HG03469 (cell line): Measurements from ENCODE around the gene RPRD1B.
A peak's percentile ranks its signal among the peaks of the same experiment; 100 is the strongest.
"Not testable (repeated sequence)": the region's sequence is repeated elsewhere in the genome, so short reads cannot be mapped to it uniquely, and the experiment has no call there.

ENCODE experiments used
- ATAC-seq: cut with Tn5 transposase; IDR thresholded peaks from one replicate; pipeline ENCODE4 v1.9.1; 2021; ENCODE audit warnings: mild to moderate bottlenecking, moderate library complexity, moderate number of reproducible peaks; ENCODE audit not compliant: unreplicated experiment

Gene RPRD1B

DNA sequence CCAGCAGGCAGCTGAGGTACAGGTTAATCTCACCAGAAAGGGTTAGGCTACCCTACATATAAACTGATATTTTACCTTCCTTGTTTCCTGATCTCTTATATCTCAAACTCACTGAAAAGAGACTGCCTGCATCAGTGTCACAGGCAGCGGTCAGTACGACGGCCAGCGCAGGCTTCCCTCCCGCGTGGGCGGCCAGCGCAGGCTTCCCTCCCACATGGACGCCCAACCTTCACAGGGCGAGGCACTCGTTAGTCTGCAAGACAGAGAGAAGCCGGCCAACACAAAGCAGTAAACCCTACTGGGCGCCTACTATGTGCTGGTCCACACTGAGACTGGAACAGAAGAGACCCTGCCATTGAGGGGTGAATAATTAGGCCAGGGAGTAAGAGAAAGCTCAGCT lies 33.3 kb upstream of the RPRD1B start:
- no peak for ATAC-seq

DNA sequence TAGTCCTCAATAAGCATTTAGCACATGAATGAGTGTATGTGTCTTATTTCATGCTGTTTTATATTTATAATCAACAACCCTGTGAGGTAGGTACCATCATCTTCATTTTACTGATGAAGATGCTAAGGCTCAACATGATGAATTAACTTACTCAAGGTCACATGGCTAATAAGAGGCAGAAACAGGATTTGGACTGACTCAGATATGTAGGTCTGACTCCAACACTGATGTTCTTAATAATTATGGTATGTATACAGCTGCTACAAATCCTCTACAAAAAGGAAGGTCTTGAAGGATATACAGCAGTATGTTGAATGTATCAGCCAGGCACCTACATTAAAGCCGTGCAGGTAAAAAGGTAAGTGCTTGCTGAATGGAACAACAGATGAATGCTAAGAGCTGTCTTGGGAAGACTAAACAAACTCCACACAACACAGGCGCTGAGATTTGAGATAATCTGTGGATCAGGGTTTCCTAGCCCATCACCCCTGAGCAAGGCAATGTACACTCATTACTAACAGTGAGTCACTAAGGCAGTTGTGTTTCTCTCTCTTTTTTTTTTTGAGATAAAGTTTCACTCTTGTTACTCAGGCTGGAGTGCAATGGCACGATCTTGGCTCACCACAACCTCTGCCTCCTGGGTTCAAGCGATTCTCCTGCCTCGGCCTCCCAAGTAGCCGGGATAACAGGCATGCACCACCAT lies 32.2 kb upstream of the RPRD1B start:
- no peak for ATAC-seq

DNA sequence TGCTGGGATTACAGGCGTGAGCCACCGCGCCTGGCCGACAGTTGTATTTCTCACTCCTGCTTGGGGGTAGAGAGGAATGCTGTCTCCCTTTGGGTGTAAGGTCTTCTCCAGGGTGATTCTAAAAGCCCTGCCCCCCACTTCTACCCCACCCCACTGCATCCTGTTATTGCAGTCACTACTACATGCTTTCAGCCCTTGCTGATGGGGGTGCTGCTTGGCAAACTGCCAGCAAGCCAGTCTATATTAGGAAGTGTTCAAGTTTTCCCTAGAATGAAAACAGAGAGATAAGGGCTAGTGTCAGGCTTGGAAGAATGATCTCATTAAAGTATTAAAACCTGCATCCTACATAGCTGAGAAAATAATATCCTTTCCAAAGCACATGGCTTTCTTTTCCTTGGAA lies 31.6 kb upstream of the RPRD1B start:
- ATAC-seq, result no peak

DNA sequence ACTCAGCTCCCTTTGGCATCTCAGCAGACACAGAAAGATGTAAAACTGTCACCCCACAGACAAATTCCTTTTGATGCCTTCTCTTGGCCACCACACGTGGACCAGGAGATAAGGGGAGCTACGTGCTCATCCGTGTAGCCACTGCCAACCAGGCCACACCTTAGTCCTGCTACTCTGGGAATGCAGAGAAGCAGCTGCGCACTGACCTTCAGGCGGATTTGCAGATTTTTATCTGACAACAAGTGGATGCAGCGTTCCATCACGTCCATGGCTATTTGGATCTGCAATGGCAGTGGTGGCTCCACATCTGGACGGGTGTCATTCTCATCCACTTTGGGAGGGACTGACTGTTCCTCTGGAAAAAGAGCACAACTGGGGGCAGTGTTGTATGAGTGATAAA lies 31.1 kb upstream of the RPRD1B start:
- no peak for ATAC-seq

DNA sequence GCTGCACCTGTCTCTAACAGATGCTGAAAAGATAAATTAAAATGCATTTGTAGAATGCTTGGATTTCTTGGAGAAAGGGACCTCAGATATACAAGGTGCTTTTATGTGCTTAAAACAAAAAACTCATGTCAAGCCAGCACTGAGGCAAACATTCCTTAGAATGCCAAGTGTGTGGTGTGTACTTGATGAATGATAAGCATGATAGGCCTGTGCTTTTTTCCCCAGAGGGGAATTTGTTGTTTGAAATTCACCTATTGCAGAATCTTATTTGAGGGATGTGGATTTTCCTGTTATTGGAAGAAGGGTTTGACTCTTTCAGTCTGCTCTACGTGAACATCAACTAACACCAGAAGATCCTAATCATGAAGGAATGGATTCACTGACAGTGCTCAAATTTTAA lies 29.1 kb upstream of the RPRD1B start:
- ATAC-seq, result no peak

DNA sequence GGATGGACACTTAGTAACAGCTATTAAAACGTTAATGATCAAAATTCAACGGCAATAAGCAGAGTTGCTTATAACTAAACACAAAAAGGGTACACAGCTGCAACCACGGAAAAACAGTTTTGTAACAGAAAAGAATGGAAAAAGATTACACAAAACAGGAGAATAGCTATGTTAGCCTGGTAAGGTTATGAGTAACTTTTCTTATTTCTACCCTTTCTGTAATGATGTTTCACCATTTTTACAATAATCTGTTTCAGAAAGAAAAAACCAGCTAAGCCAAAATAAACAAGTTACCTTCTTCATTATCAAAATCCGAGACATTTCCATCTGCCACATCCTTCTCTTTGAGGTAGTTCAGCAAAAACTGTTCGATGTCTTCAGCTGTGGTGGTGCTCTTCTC lies 27.6 kb upstream of the RPRD1B start:
- no peak for ATAC-seq

DNA sequence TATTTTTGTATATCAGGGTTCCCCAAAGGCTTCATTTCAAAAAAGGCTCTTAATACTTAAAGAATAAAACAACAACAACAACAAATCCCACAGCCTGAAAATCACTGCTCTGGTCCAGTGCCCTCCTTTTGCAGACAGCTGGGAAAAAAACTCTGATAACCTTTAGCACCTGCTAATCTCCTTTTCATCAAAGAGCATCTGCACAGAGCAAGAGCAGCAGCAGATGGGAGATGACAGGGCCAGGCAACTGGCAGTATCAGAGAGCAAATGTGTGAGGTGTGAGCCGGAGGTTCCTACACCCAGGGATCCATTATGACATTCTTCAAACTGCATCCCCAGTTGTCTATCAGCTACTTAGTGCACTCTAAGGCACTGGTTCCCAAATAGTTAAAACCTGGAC lies 26.0 kb upstream of the RPRD1B start:
- no peak for ATAC-seq

DNA sequence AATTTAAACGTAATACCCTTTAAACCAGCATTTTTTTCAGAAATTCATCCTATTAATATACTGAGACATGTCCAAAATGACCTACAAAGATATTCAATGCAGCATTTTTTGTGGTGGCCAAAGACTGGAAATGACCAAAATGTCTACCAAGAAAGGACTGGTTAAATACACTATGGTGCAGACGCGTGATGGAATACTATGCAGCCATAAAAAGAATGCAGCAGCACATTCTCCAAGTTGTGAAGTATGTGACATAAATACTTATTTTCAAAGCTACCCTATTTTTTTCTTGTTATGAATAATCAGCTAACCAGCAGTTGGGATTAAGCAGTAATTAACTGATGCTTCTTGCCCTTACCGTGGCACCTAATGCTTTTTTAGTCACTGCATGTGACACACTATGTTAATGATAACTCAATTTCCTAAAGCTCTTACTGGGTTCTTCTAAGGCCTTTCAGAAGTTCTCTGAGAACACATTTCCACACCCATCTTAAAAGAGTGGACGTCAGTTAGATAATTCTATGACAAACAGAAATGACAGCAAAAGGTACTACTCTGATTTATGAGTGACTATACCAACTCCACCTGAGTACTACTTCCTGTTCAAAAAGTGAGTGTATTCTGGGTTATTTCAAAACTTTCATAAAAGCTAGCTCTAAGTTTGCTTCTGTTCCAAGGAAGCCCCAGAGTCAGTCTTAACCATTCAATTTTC lies 25.2 kb upstream of the RPRD1B start:
- ATAC-seq, result no peak

DNA sequence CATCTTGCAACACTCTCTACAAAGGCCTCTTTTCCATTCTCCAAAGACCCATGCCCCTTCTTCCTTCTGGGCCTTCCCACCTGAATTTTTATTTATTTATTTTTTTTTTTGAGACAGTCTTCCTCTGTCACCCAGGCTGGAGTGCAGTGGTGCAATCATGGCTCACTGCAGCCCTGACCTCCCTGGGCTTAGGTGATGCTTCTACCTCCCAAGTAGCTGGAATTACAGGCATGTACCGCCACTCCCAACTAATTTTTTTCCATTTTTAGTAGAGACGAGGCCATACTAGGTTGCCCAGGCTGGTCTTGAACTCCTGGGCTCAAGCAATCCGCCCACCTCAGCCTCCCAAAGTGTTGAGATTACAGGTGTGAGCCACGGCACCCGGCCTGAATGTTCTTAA lies 24.1 kb upstream of the RPRD1B start:
- ATAC-seq, result not testable (repeated sequence)

DNA sequence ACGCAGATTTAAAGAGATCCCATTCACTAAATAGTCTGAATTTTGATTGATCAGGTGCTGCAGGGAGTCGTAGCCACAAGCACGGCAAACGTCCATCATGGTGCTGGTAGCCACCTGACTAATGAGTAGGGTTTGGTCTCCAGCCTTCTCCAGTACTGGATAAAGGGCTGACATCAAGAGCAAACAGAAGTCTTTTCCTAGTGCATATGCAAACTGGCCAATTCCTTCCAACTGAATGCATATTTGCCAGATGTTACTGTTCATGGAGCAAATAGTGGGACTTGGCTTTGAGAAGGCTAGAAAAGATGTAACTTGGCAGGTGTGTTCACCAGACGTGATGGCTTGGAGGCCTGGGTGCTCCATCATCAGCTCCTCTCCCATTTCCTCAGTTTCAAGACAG lies 21.9 kb upstream of the RPRD1B start:
- no peak for ATAC-seq

DNA sequence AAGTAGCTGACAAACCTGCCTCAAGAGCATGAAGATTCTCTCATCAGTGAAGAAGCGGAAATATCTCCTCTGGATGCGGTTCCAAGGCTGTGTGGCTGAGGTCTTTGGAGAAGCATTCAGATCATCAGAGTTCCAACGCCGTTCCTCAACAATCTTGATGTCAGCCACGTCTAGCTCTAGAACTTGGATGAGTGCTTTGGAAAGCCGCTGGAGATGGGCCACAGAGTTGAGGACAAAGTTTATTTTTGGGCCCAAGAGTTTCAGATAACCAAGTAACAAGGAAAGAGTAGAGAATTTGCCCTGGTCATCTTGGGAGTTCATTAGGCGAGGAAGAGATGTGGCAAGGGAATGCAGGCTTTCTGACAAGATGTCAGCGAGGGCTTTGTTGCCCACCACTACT lies 21.2 kb upstream of the RPRD1B start:
- ATAC-seq, result no peak

DNA sequence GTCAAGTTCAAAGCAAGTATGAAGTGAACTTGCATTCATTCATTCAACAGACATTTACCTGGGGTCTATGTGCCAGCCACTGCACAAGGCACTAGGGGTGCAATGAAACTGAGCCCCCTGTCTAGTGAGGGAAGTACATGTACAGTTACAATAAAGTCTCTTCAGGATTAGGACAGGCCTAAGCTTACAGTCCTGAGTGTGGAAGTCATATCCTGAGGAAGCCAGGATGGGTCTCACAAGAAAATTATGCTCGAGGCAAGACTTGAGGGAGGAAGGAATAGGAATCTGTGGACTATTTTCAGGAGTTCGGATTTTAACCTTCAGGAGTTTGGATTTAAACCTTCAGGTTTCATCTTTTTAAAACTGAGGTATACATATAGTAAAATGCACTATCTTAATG lies 19.7 kb upstream of the RPRD1B start:
- ATAC-seq, result no peak

DNA sequence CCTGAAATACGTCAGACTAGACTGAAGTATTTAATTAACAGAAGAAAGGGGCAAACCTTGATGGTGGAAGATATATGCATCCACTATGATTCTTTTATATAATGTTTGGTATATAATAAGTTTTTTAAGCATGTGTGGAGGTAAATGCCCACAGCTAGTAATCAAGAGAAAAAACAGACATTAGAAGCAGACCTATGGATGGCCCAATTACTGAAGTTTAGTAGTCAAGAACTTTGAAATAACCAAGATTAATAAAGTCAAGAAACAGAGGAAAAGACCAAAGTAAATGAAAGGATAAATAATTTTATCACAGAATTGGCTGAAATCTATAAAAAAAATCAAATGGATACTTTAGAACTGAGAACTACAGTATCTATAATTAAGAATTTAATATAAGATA lies 15.6 kb upstream of the RPRD1B start:
- ATAC-seq, result no peak

DNA sequence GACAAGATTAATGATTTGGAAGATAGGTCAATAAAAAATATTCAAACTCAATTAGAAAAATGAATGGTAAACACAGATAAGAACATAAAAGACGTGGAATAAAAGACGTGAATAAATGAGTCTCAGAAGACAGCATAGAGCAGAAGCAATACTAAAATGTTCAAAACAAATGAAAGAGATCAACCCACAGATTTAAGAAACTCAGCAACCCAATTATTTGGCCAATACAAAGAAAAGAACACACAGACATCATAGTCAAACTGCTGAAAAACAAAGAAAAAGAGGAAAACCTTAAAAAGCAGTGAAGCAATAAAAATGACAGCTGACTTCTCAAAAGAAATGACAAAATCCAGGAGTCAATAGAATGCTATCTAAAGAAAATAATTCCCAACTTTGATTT lies 15.2 kb upstream of the RPRD1B start:
- ATAC-seq, result no peak

DNA sequence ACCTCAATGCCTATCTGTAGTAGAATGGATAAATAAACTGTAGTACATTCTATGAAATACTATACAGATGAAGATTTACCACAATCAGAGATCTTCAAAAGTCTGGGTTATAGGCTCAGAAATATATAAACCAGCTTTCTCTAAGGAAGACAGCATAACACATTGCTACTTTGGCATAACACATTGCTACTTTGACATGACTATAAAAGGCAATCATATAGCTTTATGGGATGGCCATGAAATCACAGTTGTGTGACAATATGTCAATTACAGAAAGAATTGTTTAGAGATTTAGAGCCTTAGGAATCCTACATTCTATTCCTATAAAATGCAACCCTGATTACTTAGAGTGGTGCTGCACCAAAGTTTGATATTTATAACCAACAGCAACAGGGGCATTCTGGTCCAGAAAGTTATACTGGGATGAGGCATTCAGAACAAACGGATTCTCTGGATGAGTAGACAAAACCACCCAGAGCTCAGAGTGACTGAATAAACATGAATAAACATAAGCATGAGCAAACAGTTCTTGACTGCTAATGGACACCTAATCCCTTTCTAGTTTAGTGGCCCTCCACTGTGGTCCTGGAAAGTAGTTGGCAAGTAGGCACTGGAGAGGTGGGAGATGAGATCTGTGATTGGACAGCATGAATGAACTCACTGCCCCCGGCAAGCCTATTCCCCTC lies 12.3 kb upstream of the RPRD1B start:
- no peak for ATAC-seq

DNA sequence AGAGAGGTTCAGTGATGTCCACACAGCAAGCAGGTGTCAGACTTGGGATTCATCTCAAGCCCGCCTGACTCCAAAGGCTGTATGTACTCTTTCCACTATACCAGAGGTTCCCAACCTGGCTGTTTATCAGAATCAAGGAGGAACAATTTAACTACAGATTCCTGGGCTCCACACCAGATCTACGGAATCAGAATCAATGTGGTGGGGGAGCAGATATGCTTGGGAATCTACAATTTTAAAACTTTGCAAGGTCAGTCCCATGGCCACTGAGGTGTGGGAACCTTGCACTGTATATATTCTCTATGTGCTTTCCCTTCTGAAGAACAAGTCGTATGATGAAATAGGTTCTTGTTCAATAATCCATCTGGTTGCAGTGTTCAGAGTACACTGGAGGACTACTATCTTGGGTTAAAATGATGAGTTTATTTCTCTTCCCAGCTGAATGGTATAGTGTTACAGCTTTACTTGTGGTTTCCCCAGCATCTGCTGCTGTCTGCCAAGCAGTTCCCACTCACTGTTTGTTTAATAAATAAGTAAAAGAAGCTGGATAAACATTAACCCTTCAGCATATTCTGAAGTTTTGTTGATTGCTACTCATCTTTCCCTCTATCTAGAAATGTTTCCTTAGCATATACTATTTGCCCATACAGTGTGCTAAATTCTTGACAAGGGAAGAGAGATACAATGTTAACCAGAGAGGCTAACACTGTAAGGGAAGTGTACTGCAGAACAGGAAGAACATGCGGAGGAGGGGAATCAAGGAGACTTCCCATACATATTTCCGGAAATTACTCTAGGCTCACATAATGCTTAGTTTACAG lies 10.2 kb upstream of the RPRD1B start:
- no peak for ATAC-seq

DNA sequence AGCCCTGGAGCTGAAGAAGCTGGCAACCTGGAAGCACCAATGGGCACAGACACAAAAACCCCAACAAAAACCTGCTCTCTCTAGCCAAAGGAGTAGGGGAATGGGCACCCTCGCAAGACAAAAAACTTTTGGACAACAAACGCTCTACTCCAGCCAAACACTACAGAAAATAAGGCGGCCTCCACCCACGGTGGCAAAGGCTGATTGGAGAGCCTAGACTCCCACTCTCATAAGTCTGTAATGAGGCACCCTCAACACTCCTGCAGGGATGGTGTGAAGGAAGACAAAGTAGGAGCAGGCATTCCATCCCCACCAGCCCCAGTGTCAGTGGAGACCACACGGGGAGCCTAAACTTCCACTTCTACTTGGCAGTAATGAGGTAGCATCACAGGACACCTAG lies 9.1 kb upstream of the RPRD1B start:
- no peak for ATAC-seq

DNA sequence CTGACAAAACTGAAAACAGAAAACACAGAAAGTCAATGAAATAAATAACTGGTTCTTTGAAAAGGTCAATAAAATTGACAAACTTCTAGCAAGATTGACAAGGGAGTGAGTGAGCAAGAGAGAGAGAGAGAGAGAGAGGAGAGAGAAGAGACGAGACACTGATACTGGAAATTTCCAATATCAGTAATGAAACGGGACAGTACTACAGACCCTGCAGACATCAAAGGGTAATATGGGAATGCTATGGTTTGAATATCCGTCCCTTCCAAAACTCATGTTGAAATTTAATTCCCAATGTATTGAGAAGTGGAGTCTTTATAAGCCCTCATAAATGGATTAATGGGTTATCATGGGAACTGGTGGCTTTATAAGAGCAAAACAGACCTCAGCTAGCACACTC lies 4.1 kb upstream of the RPRD1B start:
- no peak for ATAC-seq

DNA sequence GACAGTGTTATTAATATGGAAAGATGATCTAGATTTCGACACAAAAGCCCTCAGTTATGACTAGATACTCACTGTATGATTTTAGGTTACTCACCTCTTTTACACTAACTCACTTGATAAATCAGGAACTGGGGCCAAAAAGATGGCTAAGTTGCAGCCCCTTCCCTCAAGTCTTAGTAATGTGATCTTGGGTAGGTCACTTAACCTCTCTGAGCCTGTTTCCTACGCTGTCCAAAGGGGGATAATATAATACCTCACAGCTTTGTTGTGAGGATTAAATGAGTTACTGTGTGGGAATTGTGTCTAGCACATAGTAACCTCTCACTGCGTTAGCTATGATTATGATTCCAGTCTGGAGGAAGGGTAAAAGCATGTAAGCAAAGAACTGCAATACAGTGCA lies 1.6 kb upstream of the RPRD1B start:
- ATAC-seq, result no peak

DNA sequence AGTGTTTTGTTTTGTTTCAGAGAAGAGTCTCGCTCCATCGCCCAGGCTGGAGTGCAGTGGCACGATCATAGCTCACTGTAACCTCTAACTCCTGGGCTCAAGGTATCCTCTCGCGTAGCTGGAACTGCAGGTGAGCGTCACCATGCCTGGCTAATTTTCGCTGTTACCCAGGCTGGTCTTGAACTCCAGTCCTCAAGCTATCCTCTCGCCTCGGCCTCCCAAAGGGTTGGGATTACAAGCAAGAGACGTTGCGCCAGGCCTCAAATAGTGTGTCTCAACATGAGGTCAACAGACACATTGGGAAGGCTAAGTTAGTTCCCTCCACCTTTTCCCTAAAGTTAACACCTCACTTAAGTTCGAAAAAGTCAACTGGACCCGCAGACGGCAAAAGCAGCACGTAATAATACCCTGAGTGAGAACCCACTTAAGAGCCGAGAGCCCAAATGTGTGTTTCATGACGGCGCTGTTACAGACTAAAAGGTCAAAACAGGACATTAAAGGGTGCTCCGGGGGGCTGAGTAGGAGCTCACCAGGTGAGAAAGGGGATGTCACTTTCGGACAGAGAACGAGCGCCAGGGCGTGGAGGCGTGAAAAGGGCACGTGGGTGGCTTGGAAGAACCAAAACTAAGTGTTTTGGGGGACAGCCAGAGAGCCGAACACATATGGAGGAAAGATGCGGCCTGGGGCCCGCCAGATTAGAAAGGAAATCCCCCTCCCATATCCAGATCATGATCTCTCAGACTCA lies 789 bp upstream of the RPRD1B start:
- peak; percentile 32 for ATAC-seq
